Measurements from ENCODE around the gene ITGBL1. TPM values are rescaled to one million over a fixed set of nuclear protein-coding genes. Genes with fewer than 3 reads are reported as not detected.

The ITGBL1 gene
- total and polyA plus RNA-seq, 2 experiments from 2014 or later = 0.29 TPM; not detected in 1

DNA sequence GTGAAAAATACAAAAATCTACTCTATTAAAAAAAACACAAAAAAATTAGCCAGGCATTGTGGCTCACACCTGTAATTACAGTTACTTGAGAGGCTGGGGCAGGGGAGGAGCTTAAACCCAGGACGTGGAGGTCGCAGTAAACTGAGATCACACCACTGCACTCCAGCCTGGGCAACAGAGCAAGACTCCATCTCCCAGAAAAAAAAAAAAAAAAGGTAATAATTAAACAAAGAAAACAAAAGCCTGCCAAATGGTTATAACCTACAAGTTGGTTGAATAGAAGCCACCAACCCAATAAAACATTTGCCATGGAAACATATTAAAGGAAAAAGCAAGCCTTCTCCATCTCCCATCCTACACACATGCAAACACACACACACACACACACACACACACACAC, 255.2 kb downstream of the ITGBL1 start:
- H3K4me1 ChIP-seq (ENCODE audit: insufficient read depth) = no peaks in the 10 kb centered on the region
- peak overlapping the region; percentile 22; the same call in 1 of the 2 replicates for H3K27ac Mint-ChIP-seq

More for the DNA sequence above, 255.2 kb downstream of the ITGBL1 start:
- Mint-ChIP-seq H3K27me3 (ENCODE audit: insufficient read depth, low read depth, poor library complexity) (no peaks in the 10 kb centered on the region), H3K4me3 (no peak overlapping the region), H3K9me3 (no peaks in the 10 kb centered on the region), H3K36me3 (ENCODE audit: low read depth) (0 out of 3 replicates have a peak, but pooled peaks cover 3% of the 10 kb centered on the region), H3K4me1 (peaks cover 10% of the 10 kb centered on the region)
- Histone ChIP-seq H4K20me1 (replicated peaks; ENCODE audit: insufficient read depth) (no peaks in the 10 kb centered on the region), H3K4me3 (no peak overlapping the region), H3K27ac (ENCODE audit: low read depth) (no peak overlapping the region), H3K27me3 (ENCODE audit: insufficient read depth) (no peaks in the 10 kb centered on the region), H2AFZ (no peak overlapping the region), H3K36me3 (ENCODE audit: insufficient read depth) (no peaks in the 10 kb centered on the region), H3K79me2 (replicated peaks; ENCODE audit: insufficient read depth) (no peaks in the 10 kb centered on the region), H3F3A (replicated peaks; ENCODE audit: low read depth) (no peaks in the 10 kb centered on the region), H3K9me2 (ENCODE audit: insufficient read depth) (peaks cover 6% of the 10 kb centered on the region; the same call in 1 of the 2 replicates), H3K4me2 (no peak overlapping the region)
- TF ChIP-seq STAT1 (IDR thresholded peaks at IDR 0.05; ENCODE audit: unreplicated experiment) (no peak), NANOG (IDR thresholded peaks at IDR 0.05; ENCODE audit: borderline replicate concordance) (no peak), EZH2 (IDR thresholded peaks at IDR 0.05; ENCODE audit: low read depth, unreplicated experiment) (no peak), ZNF331 (CRISPR knock-in tag; IDR thresholded peaks at IDR 0.05; ENCODE audit: low read depth) (no peak), POLR2AphosphoS5 (IDR thresholded peaks at IDR 0.05; ENCODE audit: low read depth) (no peak), EZH2phosphoT487 (IDR thresholded peaks at IDR 0.05; ENCODE audit: unreplicated experiment) (no peak), JUNB (IDR thresholded peaks at IDR 0.05; ENCODE audit: unreplicated experiment) (no peak), ZNF114 (CRISPR knock-in tag; IDR thresholded peaks at IDR 0.05) (no peak), CREB1 (CRISPR knock-in tag; IDR thresholded peaks at IDR 0.05; ENCODE audit: low read depth) (no peak)
- TF ChIP-seq, protein P1, sequence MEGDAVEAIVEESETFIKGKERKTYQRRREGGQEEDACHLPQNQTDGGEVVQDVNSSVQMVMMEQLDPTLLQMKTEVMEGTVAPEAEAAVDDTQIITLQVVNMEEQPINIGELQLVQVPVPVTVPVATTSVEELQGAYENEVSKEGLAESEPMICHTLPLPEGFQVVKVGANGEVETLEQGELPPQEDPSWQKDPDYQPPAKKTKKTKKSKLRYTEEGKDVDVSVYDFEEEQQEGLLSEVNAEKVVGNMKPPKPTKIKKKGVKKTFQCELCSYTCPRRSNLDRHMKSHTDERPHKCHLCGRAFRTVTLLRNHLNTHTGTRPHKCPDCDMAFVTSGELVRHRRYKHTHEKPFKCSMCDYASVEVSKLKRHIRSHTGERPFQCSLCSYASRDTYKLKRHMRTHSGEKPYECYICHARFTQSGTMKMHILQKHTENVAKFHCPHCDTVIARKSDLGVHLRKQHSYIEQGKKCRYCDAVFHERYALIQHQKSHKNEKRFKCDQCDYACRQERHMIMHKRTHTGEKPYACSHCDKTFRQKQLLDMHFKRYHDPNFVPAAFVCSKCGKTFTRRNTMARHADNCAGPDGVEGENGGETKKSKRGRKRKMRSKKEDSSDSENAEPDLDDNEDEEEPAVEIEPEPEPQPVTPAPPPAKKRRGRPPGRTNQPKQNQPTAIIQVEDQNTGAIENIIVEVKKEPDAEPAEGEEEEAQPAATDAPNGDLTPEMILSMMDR (conservative IDR thresholded peaks at IDR 0.05; ENCODE audit: low read depth in 2 of 2) = no peak
- TF ChIP-seq, protein P2, sequence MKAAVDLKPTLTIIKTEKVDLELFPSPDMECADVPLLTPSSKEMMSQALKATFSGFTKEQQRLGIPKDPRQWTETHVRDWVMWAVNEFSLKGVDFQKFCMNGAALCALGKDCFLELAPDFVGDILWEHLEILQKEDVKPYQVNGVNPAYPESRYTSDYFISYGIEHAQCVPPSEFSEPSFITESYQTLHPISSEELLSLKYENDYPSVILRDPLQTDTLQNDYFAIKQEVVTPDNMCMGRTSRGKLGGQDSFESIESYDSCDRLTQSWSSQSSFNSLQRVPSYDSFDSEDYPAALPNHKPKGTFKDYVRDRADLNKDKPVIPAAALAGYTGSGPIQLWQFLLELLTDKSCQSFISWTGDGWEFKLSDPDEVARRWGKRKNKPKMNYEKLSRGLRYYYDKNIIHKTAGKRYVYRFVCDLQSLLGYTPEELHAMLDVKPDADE (IDR thresholded peaks at IDR 0.05) = no peak
- TF ChIP-seq, protein P3, sequence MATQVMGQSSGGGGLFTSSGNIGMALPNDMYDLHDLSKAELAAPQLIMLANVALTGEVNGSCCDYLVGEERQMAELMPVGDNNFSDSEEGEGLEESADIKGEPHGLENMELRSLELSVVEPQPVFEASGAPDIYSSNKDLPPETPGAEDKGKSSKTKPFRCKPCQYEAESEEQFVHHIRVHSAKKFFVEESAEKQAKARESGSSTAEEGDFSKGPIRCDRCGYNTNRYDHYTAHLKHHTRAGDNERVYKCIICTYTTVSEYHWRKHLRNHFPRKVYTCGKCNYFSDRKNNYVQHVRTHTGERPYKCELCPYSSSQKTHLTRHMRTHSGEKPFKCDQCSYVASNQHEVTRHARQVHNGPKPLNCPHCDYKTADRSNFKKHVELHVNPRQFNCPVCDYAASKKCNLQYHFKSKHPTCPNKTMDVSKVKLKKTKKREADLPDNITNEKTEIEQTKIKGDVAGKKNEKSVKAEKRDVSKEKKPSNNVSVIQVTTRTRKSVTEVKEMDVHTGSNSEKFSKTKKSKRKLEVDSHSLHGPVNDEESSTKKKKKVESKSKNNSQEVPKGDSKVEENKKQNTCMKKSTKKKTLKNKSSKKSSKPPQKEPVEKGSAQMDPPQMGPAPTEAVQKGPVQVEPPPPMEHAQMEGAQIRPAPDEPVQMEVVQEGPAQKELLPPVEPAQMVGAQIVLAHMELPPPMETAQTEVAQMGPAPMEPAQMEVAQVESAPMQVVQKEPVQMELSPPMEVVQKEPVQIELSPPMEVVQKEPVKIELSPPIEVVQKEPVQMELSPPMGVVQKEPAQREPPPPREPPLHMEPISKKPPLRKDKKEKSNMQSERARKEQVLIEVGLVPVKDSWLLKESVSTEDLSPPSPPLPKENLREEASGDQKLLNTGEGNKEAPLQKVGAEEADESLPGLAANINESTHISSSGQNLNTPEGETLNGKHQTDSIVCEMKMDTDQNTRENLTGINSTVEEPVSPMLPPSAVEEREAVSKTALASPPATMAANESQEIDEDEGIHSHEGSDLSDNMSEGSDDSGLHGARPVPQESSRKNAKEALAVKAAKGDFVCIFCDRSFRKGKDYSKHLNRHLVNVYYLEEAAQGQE (IDR thresholded peaks at IDR 0.05; ENCODE audit: unreplicated experiment) = no peak
- TF ChIP-seq, protein P4, sequence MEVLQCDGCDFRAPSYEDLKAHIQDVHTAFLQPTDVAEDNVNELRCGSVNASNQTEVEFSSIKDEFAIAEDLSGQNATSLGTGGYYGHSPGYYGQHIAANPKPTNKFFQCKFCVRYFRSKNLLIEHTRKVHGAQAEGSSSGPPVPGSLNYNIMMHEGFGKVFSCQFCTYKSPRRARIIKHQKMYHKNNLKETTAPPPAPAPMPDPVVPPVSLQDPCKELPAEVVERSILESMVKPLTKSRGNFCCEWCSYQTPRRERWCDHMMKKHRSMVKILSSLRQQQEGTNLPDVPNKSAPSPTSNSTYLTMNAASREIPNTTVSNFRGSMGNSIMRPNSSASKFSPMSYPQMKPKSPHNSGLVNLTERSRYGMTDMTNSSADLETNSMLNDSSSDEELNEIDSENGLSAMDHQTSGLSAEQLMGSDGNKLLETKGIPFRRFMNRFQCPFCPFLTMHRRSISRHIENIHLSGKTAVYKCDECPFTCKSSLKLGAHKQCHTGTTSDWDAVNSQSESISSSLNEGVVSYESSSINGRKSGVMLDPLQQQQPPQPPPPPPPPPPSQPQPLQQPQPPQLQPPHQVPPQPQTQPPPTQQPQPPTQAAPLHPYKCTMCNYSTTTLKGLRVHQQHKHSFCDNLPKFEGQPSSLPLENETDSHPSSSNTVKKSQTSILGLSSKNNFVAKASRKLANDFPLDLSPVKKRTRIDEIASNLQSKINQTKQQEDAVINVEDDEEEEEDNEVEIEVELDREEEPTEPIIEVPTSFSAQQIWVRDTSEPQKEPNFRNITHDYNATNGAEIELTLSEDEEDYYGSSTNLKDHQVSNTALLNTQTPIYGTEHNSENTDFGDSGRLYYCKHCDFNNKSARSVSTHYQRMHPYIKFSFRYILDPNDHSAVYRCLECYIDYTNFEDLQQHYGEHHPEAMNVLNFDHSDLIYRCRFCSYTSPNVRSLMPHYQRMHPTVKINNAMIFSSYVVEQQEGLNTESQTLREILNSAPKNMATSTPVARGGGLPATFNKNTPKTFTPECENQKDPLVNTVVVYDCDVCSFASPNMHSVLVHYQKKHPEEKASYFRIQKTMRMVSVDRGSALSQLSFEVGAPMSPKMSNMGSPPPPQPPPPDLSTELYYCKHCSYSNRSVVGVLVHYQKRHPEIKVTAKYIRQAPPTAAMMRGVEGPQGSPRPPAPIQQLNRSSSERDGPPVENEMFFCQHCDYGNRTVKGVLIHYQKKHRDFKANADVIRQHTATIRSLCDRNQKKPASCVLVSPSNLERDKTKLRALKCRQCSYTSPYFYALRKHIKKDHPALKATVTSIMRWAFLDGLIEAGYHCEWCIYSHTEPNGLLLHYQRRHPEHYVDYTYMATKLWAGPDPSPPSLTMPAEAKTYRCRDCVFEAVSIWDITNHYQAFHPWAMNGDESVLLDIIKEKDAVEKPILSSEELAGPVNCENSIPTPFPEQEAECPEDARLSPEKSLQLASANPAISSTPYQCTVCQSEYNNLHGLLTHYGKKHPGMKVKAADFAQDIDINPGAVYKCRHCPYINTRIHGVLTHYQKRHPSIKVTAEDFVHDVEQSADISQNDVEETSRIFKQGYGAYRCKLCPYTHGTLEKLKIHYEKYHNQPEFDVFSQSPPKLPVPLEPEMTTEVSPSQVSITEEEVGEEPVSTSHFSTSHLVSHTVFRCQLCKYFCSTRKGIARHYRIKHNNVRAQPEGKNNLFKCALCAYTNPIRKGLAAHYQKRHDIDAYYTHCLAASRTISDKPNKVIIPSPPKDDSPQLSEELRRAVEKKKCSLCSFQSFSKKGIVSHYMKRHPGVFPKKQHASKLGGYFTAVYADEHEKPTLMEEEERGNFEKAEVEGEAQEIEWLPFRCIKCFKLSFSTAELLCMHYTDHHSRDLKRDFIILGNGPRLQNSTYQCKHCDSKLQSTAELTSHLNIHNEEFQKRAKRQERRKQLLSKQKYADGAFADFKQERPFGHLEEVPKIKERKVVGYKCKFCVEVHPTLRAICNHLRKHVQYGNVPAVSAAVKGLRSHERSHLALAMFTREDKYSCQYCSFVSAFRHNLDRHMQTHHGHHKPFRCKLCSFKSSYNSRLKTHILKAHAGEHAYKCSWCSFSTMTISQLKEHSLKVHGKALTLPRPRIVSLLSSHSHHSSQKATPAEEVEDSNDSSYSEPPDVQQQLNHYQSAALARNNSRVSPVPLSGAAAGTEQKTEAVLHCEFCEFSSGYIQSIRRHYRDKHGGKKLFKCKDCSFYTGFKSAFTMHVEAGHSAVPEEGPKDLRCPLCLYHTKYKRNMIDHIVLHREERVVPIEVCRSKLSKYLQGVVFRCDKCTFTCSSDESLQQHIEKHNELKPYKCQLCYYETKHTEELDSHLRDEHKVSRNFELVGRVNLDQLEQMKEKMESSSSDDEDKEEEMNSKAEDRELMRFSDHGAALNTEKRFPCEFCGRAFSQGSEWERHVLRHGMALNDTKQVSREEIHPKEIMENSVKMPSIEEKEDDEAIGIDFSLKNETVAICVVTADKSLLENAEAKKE (CRISPR knock-in tag; IDR thresholded peaks at IDR 0.05) = no peak
- no peak for ATAC-seq
- DNase-seq (ENCODE audit: low spot score) = no peak

Measured in GM23338 (cell line).